CD14-positive monocyte (primary cell): ENCODE measurements around the gene PDE7B. TPM values are rescaled to one million over a fixed set of nuclear protein-coding genes. Genes with fewer than 3 reads are reported as not detected.

ENCODE experiments used
- DNase-seq, 3 donors: peaks; one replicate each; pipeline ENCODE4 v3.0.0-alpha.2; 2011 to 2022
- H2AFZ ChIP-seq: 2 replicates; pipeline ENCODE4 v1.6.0; 2012; ENCODE audit warnings: mild to moderate bottlenecking, low read depth, low read length, inconsistent platforms; ENCODE audit not compliant: insufficient read depth, poor library complexity, severe bottlenecking
- H3K27ac ChIP-seq, 2 donors: 1 replicate in 1 of 2; 2 replicates in 1 of 2; pipeline ENCODE4 v1.5.1; 2012 to 2013; ENCODE audit warnings: low read length in 2 of 2, control low read depth in 1 of 2, inconsistent platforms in 1 of 2, low read depth in 1 of 2, mild to moderate bottlenecking in 1 of 2
- H3K27me3 ChIP-seq, 2 donors: one replicate each; pipeline versions ENCODE4 v1.6.0 to v1.6.1; 2011 to 2013; ENCODE audit warnings: low read length in 2 of 2; ENCODE audit not compliant: control insufficient read depth in 2 of 2, insufficient read depth in 2 of 2
- H3K36me3 ChIP-seq, 2 donors: replicated peaks in 1 of 2; 1 replicate in 1 of 2; 2 replicates in 1 of 2; pipeline versions ENCODE4 v1.5.1 to v1.6.1; 2012 to 2013; ENCODE audit warnings: low read length in 2 of 2, control low read depth in 1 of 2, inconsistent platforms in 1 of 2, mild to moderate bottlenecking in 1 of 2; ENCODE audit not compliant: insufficient read depth in 2 of 2, control insufficient read depth in 1 of 2
- H3K4me1 ChIP-seq, 2 donors: 1 replicate in 1 of 2; 2 replicates in 1 of 2; pipeline versions ENCODE4 v1.5.1 to v1.6.1; 2012 to 2013; ENCODE audit warnings: low read length in 2 of 2, control low read depth in 1 of 2, inconsistent platforms in 1 of 2, mild to moderate bottlenecking in 1 of 2, moderate library complexity in 1 of 2; ENCODE audit not compliant: insufficient read depth in 2 of 2, control insufficient read depth in 1 of 2
- H3K4me2 ChIP-seq: replicated peaks from 2 replicates; pipeline ENCODE3; 2012; ENCODE audit warnings: low read length, moderate library complexity, mild to moderate bottlenecking; ENCODE audit not compliant: poor library complexity, severe bottlenecking; ENCODE audit errors: extremely low read depth
- H3K4me3 ChIP-seq, 3 experiments: fragments of 200-600 bp in 1 of 3; sonication (generic) in 1 of 3; replicated peaks in 1 of 3; 1 replicate in 2 of 3; 2 replicates in 1 of 3; pipeline ENCODE4 v1.5.1; 2011 to 2013; ENCODE audit warnings: low read length in 3 of 3, mild to moderate bottlenecking in 3 of 3, control low read depth in 2 of 3, low read depth in 2 of 3, inconsistent platforms in 1 of 3, moderate library complexity in 1 of 3
- H3K79me2 ChIP-seq: 2 replicates; pipeline ENCODE4 v1.6.0; 2012; ENCODE audit warnings: mild to moderate bottlenecking, control low read depth, inconsistent platforms, low read length, moderate library complexity; ENCODE audit not compliant: insufficient read depth
- H3K9ac ChIP-seq: 2 replicates; pipeline ENCODE4 v1.6.0; 2017; ENCODE audit warnings: low read length, mild to moderate bottlenecking; ENCODE audit not compliant: insufficient read depth, poor library complexity, severe bottlenecking
- H3K9me3 ChIP-seq, 2 donors: replicated peaks in 1 of 2; 1 replicate in 1 of 2; 2 replicates in 1 of 2; pipeline versions ENCODE4 v1.5.1 to v1.6.1; 2012 to 2013; ENCODE audit warnings: low read length in 2 of 2, control low read depth in 1 of 2; ENCODE audit not compliant: control insufficient read depth in 1 of 2, insufficient read depth in 1 of 2
- H4K20me1 ChIP-seq: 2 replicates; pipeline ENCODE4 v1.6.0; 2012; ENCODE audit warnings: mild to moderate bottlenecking, low read length, control low read depth, moderate library complexity; ENCODE audit not compliant: insufficient read depth
- H3K27ac Mint-ChIP-seq, 7 donors: one replicate each; pipeline ENCODE4 v1.8.0; 2020; ENCODE audit warnings: mild to moderate bottlenecking in 7 of 7, mixed read lengths in 7 of 7, moderate library complexity in 6 of 7, inconsistent platforms in 2 of 7
- H3K27me3 Mint-ChIP-seq, 3 donors: one replicate each; pipeline ENCODE4 v1.8.0; 2021 to 2022; ENCODE audit warnings: low read depth in 3 of 3, mild to moderate bottlenecking in 3 of 3, mixed read lengths in 3 of 3, moderate library complexity in 3 of 3, inconsistent platforms in 1 of 3
- H3K36me3 Mint-ChIP-seq, 2 donors: one replicate each; pipeline ENCODE4 v1.8.0; 2020; ENCODE audit warnings: mixed read lengths in 2 of 2, inconsistent platforms in 1 of 2, mild to moderate bottlenecking in 1 of 2
- H3K4me1 Mint-ChIP-seq: one replicate; pipeline ENCODE4 v1.8.0; 2020; ENCODE audit warnings: mild to moderate bottlenecking, mixed read lengths
- H3K4me3 Mint-ChIP-seq, 2 donors: one replicate each; pipeline ENCODE4 v1.8.0; 2020; ENCODE audit warnings: mild to moderate bottlenecking in 2 of 2, mixed read lengths in 2 of 2, moderate library complexity in 1 of 2
- H3K9me3 Mint-ChIP-seq, 7 donors: one replicate each; pipeline ENCODE4 v1.8.0; 2020 to 2022; ENCODE audit warnings: mixed read lengths in 7 of 7, mild to moderate bottlenecking in 6 of 7, moderate library complexity in 6 of 7, inconsistent platforms in 2 of 7
- WGBS: methylation state at CpG from one replicate; pipeline ENCODE4 v1.1.5; 2013; ENCODE audit warnings: missing lambda C conversion rate; ENCODE audit not compliant: insufficient coverage; 5-methylcytosine and 5-hydroxymethylcytosine counted together
- intact Hi-C, 2 donors: fragments of 100-400 bp; cut with micrococcal nuclease; formaldehyde crosslinking; loops; one replicate each; pipeline versions ENCODE4 v1.15.0 to v1.15.1; 2023
- polyA plus RNA-seq, 3 donors: library from polyadenylated mRNA; depleted of rRNA in 1 of 3; unstranded in 2 of 3; stranded (reverse) in 1 of 3; fragments of 300-500 nt in 2 of 3; fragments of >200 nt in 1 of 3; fragmentation: Illumina TruSeq in 2 of 3; gene quantifications; 1 replicate in 2 of 3; 2 replicates in 1 of 3; pipeline ENCODE4 v1.2.3, GENCODE V29; 2012 to 2021
- TF ChIP-seq, protein P1 (sequence below): fragments of 200-600 bp; IDR thresholded peaks from one replicate; pipeline ENCODE4 v1.8.0; 2022; ENCODE audit warnings: antibody characterized with exemption, mild to moderate bottlenecking

PDE7B gene
- polyA plus RNA-seq, 3 donors = 0.37 to 1.1 (median 0.89) TPM

DNA sequence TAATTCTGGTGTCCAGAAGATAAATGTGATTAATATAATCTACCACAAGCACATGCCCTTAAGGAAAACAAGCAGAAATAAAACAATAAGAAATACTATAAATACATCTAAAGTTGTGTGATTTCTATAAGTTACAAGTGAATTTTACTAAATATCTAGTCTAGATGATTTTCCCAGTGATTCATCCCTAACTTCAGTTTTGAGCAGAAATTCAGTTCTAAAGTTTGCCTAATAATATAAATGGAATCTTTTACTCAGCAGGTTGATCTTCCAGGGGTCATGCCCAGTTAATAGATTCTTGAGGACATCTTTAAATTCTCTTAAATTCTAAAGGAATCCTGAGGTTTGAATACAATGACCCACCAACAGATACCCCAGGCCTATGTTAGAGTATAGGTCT, 37.3 kb downstream of the PDE7B start:
- intact Hi-C loops = no loop called here
- DNase-seq = no peak
- Histone ChIP-seq H3K4me3 (no peak overlapping the region), H3K36me3 (no peaks in the 10 kb centered on the region), H3K9ac (no peak overlapping the region), H2AFZ (no peak overlapping the region), H3K4me1 (no peaks in the 10 kb centered on the region), H3K9me3 (no peaks in the 10 kb centered on the region), H4K20me1 (no peaks in the 10 kb centered on the region), H3K4me2 (no peak overlapping the region), H3K27me3 (no peaks in the 10 kb centered on the region), H3K27ac (no peak overlapping the region), H3K79me2 (no peaks in the 10 kb centered on the region)
- Mint-ChIP-seq H3K36me3 (no peaks in the 10 kb centered on the region), H3K4me3 (no peak overlapping the region), H3K27ac (no peak overlapping the region), H3K27me3 (peaks cover 0 to 2% (median 0%) of the 10 kb centered on the region in 3 donors), H3K4me1 (no peaks in the 10 kb centered on the region), H3K9me3 (peaks cover 0 to 3% (median 0%) of the 10 kb centered on the region in 7 donors)
- TF ChIP-seq, protein P1, sequence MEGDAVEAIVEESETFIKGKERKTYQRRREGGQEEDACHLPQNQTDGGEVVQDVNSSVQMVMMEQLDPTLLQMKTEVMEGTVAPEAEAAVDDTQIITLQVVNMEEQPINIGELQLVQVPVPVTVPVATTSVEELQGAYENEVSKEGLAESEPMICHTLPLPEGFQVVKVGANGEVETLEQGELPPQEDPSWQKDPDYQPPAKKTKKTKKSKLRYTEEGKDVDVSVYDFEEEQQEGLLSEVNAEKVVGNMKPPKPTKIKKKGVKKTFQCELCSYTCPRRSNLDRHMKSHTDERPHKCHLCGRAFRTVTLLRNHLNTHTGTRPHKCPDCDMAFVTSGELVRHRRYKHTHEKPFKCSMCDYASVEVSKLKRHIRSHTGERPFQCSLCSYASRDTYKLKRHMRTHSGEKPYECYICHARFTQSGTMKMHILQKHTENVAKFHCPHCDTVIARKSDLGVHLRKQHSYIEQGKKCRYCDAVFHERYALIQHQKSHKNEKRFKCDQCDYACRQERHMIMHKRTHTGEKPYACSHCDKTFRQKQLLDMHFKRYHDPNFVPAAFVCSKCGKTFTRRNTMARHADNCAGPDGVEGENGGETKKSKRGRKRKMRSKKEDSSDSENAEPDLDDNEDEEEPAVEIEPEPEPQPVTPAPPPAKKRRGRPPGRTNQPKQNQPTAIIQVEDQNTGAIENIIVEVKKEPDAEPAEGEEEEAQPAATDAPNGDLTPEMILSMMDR = no peak

DNA sequence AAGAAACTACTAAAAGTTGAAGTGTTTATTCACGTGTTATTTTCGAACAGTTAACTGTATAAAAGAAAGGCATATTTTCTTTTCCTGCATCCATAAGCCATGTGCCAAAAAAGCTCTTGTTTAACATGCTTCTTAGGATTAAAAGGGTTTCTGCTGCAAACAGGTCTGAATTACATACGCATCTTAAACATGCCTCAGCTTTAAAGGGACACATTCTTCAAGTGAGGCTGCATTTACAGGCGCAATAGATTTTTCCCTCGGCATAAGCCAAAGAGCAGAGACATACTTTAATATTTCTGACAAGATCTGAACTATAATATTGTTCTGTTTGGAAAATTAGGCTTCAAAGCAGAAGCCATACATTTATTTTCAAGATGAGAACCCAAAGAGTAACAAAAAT, 39.4 kb downstream of the PDE7B start:
- no peak overlapping the region for H3K4me3 Mint-ChIP-seq
- Histone ChIP-seq H3K4me3 (no peak overlapping the region), H3K27ac (no peak overlapping the region), H3K9me3 (no peaks in the 10 kb centered on the region), H3K4me2 (no peak overlapping the region), H3K27me3 (no peaks in the 10 kb centered on the region), H4K20me1 (no peaks in the 10 kb centered on the region), H2AFZ (no peak overlapping the region), H3K36me3 (no peaks in the 10 kb centered on the region), H3K9ac (no peak overlapping the region), H3K4me1 (no peaks in the 10 kb centered on the region), H3K79me2 (no peaks in the 10 kb centered on the region)
- 100% methylated on average over 1 of the region's 5 CpGs for WGBS
- H3K27me3 Mint-ChIP-seq = peaks cover 0 to 2% (median 0%) of the 10 kb centered on the region in 3 donors
- peaks cover 0 to 3% (median 0%) of the 10 kb centered on the region in 7 donors for H3K9me3 Mint-ChIP-seq
- no peaks in the 10 kb centered on the region for H3K4me1 Mint-ChIP-seq
- TF ChIP-seq, protein P1 = no peak
- no peak overlapping the region for H3K27ac Mint-ChIP-seq
- intact Hi-C loops = no loop called here
- H3K36me3 Mint-ChIP-seq = no peaks in the 10 kb centered on the region
- DNase-seq = no peak
